ENCODE measurements around the gene SLC30A4. TPM values are rescaled to one million over a fixed set of nuclear protein-coding genes. Genes with fewer than 3 reads are reported as not detected.

The SLC30A4 gene
- total and polyA plus RNA-seq, 8 donors = 0.76 to 12.9 (median 2.4) TPM

GRCh38 chr15:45473068-45473467 is 49.5 kb downstream of the SLC30A4 start:
- Histone ChIP-seq H3K36me3 (peaks cover 0 to 8% (median 0%) of the 10 kb centered on the region in 4 donors), H3K4me3 (no peak overlapping the region), H3K27me3 (peaks cover 0 to 16% (median 0%) of the 10 kb centered on the region in 3 donors), H3K27ac (no peak overlapping the region), H3K9me3 (no peaks in the 10 kb centered on the region), H3K4me1 (no peaks in the 10 kb centered on the region)
- no peak for TF ChIP-seq CTCF (IDR thresholded peaks at IDR 0.05)
- no peak for TF ChIP-seq EP300 (IDR thresholded peaks at IDR 0.05)
- TF ChIP-seq POLR2AphosphoS5 (IDR thresholded peaks at IDR 0.05) = no peak
- TF ChIP-seq POLR2A (IDR thresholded peaks at IDR 0.05) = no peak
- 56 to 78% (median 75%) methylated on average over 2 of the region's 2 CpGs for WGBS, 5 donors
- intact Hi-C loops (cut with DNase I; ENCODE audit: low total_unique reads) = no loop called here
- DNase-seq = no peak

GRCh38 chr15:45471151-45471550 is 51.4 kb downstream of the SLC30A4 start:
- whole genome bisulfite sequencing, 5 donors = 82 to 94% (median 85%) methylated on average over 8 of the region's 8 CpGs
- H3K9me3 ChIP-seq = no peaks in the 10 kb centered on the region
- intact Hi-C loops (cut with DNase I; ENCODE audit: low total_unique reads) = no loop called here
- H3K36me3 ChIP-seq = no peaks in the 10 kb centered on the region
- no peak for DNase-seq
- H3K4me3 ChIP-seq = no peak overlapping the region
- H3K27me3 ChIP-seq = peaks cover 0 to 16% (median 0%) of the 10 kb centered on the region in 3 donors
- TF ChIP-seq POLR2AphosphoS5 (IDR thresholded peaks at IDR 0.05) = no peak
- TF ChIP-seq CTCF (IDR thresholded peaks at IDR 0.05) = no peak
- no peak for TF ChIP-seq EP300 (IDR thresholded peaks at IDR 0.05)
- no peak for TF ChIP-seq POLR2A (IDR thresholded peaks at IDR 0.05)
- H3K4me1 ChIP-seq = no peaks in the 10 kb centered on the region
- H3K27ac ChIP-seq = no peak overlapping the region

- H3K36me3 ChIP-seq = peaks cover 0 to 2% (median 0%) of the 10 kb centered on the region in 4 donors
- no peaks in the 10 kb centered on the region for H3K9me3 ChIP-seq
- intact Hi-C loops (cut with DNase I; ENCODE audit: low total_unique reads) = no loop called here
- TF ChIP-seq POLR2AphosphoS5 (IDR thresholded peaks at IDR 0.05) (no peak), EP300 (IDR thresholded peaks at IDR 0.05) (no peak), CTCF (IDR thresholded peaks at IDR 0.05) (no peak)
- no peak for DNase-seq
- H3K4me1 ChIP-seq = no peaks in the 10 kb centered on the region
- H3K4me3 ChIP-seq = no peak overlapping the region
- H3K27me3 ChIP-seq = peaks cover 0 to 16% (median 0%) of the 10 kb centered on the region in 3 donors
- WGBS, 5 donors = 55 to 75% (median 68%) methylated on average over 7 of the region's 7 CpGs
- no peak overlapping the region for H3K27ac ChIP-seq
Observed at GRCh38 chr15:45469441-45469840, 53.1 kb downstream of the SLC30A4 start.

GRCh38 chr15:45469027-45469426 is 53.5 kb downstream of the SLC30A4 start:
- Histone ChIP-seq H3K27me3 (peaks cover 0 to 16% (median 0%) of the 10 kb centered on the region in 3 donors), H3K4me3 (no peak overlapping the region), H3K4me1 (no peaks in the 10 kb centered on the region), H3K9me3 (no peaks in the 10 kb centered on the region), H3K27ac (no peak overlapping the region), H3K36me3 (peaks cover 0 to 6% (median 0%) of the 10 kb centered on the region in 4 donors)
- WGBS, 5 donors = 34 to 61% (median 41%) methylated on average over 2 of the region's 2 CpGs
- no peak for TF ChIP-seq POLR2A (IDR thresholded peaks at IDR 0.05)
- TF ChIP-seq POLR2AphosphoS5 (IDR thresholded peaks at IDR 0.05) = no peak
- TF ChIP-seq EP300 (IDR thresholded peaks at IDR 0.05) = no peak
- no peak for TF ChIP-seq CTCF (IDR thresholded peaks at IDR 0.05)
- no peak for DNase-seq
- intact Hi-C loops (cut with DNase I; ENCODE audit: low total_unique reads) = no loop called here
